Measurements from ENCODE around the gene THBS2. TPM values are rescaled to one million over a fixed set of nuclear protein-coding genes. Genes with fewer than 3 reads are reported as not detected.

THBS2 gene
- total RNA-seq, 1 experiment from 2014 or later, result 0.39 TPM

- Histone ChIP-seq H3K4me2 (ENCODE audit: low read length) (no peak overlapping the region), H3K4me1 (ENCODE audit: control insufficient read depth in 1 of 2, insufficient read depth in 2 of 2, low read length in 2 of 2) (peaks cover 0 to 5% of the 10 kb centered on the region in 2 experiments; a peak in 1 of 4 replicates), H3K4me3 (replicated peaks in 1 of 2; ENCODE audit: low read depth in 1 of 2, low read length in 2 of 2) (no peak overlapping the region), H2AFZ (ENCODE audit: low read depth, low read length, poor library complexity, severe bottlenecking) (no peak overlapping the region), H4K20me1 (ENCODE audit: insufficient read depth) (no peaks in the 10 kb centered on the region), H3K27me3 (ENCODE audit: insufficient read depth, low read length) (no peaks in the 10 kb centered on the region), H3K9ac (ENCODE audit: low read length) (no peak overlapping the region), H3K9me3 (ENCODE audit: control insufficient read depth in 1 of 2, insufficient read depth in 1 of 2, low read depth in 1 of 2, low read length in 2 of 2) (no peaks in the 10 kb centered on the region), H3K9me2 (ENCODE audit: insufficient read depth) (no peaks in the 10 kb centered on the region), H3K36me3 (ENCODE audit: control insufficient read depth in 1 of 2, insufficient read depth in 2 of 2, low read length in 2 of 2) (no peaks in the 10 kb centered on the region), H3K79me2 (ENCODE audit: insufficient read depth, low read length) (no peaks in the 10 kb centered on the region), H3K27ac (ENCODE audit: low read depth, low read length) (no peak overlapping the region)
- BruUV-seq (replicated peaks), result no TSS peak
- intact Hi-C loops (cut with micrococcal nuclease), result no loop called here
- TF ChIP-seq REST (IDR thresholded peaks at IDR 0.05; ENCODE audit: low read depth), result no peak
- no peak for TF ChIP-seq EZH2 (IDR thresholded peaks at IDR 0.05)
- no peak for TF ChIP-seq EZH2phosphoT487 (IDR thresholded peaks at IDR 0.05; ENCODE audit: borderline replicate concordance)
- no peak for TF ChIP-seq FOSL1 (IDR thresholded peaks at IDR 0.05; ENCODE audit: low read depth)
- ATAC-seq (no peak), DNase-seq (ENCODE audit: low read depth, low spot score) (no peak)
- POLR2A ChIA-PET, result no interaction called here
- RAD21 ChIA-PET (ENCODE audit: low non-redundant PET in 1 of 2, low total read pairs in 2 of 2, uncharacterized antibody in 2 of 2, unreplicated experiment in 2 of 2), result no interaction called here
- CTCF ChIA-PET, result no interaction called here
Measured at GRCh38 chr6:169185011-169185521, 68.6 kb downstream of the THBS2 start.

- ChIA-PET RAD21 (ENCODE audit: low non-redundant PET in 1 of 2, low total read pairs in 2 of 2, uncharacterized antibody in 2 of 2, unreplicated experiment in 2 of 2) (no interaction called here), POLR2A (no interaction called here), CTCF (no interaction called here)
- DNase-seq (ENCODE audit: low read depth, low spot score) (no peak), ATAC-seq (no peak)
- no TSS peak for BruUV-seq (replicated peaks)
- no peaks in the 10 kb centered on the region for H3K79me2 ChIP-seq (ENCODE audit: insufficient read depth, low read length)
- no peaks in the 10 kb centered on the region for H3K9me3 ChIP-seq (ENCODE audit: control insufficient read depth in 1 of 2, insufficient read depth in 1 of 2, low read depth in 1 of 2, low read length in 2 of 2)
- no peak overlapping the region for H3K4me2 ChIP-seq (ENCODE audit: low read length)
- peaks cover 0 to 5% of the 10 kb centered on the region in 2 experiments; a peak in 1 of 4 replicates for H3K4me1 ChIP-seq (ENCODE audit: control insufficient read depth in 1 of 2, insufficient read depth in 2 of 2, low read length in 2 of 2)
- no peaks in the 10 kb centered on the region for H3K36me3 ChIP-seq (ENCODE audit: control insufficient read depth in 1 of 2, insufficient read depth in 2 of 2, low read length in 2 of 2)
- intact Hi-C loops (cut with micrococcal nuclease), result no loop called here
- H3K27me3 ChIP-seq (ENCODE audit: insufficient read depth, low read length), result no peaks in the 10 kb centered on the region
- no peak overlapping the region for H2AFZ ChIP-seq (ENCODE audit: low read depth, low read length, poor library complexity, severe bottlenecking)
- H3K9ac ChIP-seq (ENCODE audit: low read length), result no peak overlapping the region
- no peaks in the 10 kb centered on the region for H4K20me1 ChIP-seq (ENCODE audit: insufficient read depth)
- no peak overlapping the region for H3K27ac ChIP-seq (ENCODE audit: low read depth, low read length)
- no peaks in the 10 kb centered on the region for H3K9me2 ChIP-seq (ENCODE audit: insufficient read depth)
- no peak overlapping the region for H3K4me3 ChIP-seq (replicated peaks in 1 of 2; ENCODE audit: low read depth in 1 of 2, low read length in 2 of 2)
- TF ChIP-seq RAD21 (IDR thresholded peaks at IDR 0.05; ENCODE audit: low read depth), result no peak
- TF ChIP-seq FOSL1 (IDR thresholded peaks at IDR 0.05; ENCODE audit: low read depth), result no peak
- TF ChIP-seq ZBTB33 (IDR thresholded peaks at IDR 0.05; ENCODE audit: extremely low read depth, insufficient replicate concordance, low read length), result no peak
- TF ChIP-seq JUND (IDR thresholded peaks at IDR 0.05), result no peak
- no peak for TF ChIP-seq ZFX (IDR thresholded peaks at IDR 0.05)
- TF ChIP-seq TCF7L2 (IDR thresholded peaks at IDR 0.05; ENCODE audit: borderline replicate concordance, extremely low read depth, insufficient read depth, insufficient read length), result no peak
- TF ChIP-seq MAX (IDR thresholded peaks at IDR 0.05), result no peak
- TF ChIP-seq POLR2A (IDR thresholded peaks at IDR 0.05; ENCODE audit: borderline replicate concordance, extremely low read depth, insufficient read depth, insufficient read length), result no peak
- no peak for TF ChIP-seq SP1 (IDR thresholded peaks at IDR 0.05; ENCODE audit: low read depth)
Measured at GRCh38 chr6:169184419-169184818, 69.2 kb downstream of the THBS2 start.

Data from HCT116 (cell line).